HG03460 (cell line): ENCODE results near the gene TRIM71.
"Not testable (repeated sequence)": the region's sequence is repeated elsewhere in the genome, so short reads cannot be mapped to it uniquely, and the experiment has no call there.

Experiments used
- ATAC-seq: cut with Tn5 transposase; IDR thresholded peaks from one replicate; pipeline ENCODE4 v1.9.1; 2021; ENCODE audit not compliant: unreplicated experiment

TRIM71 gene

GRCh38 chr3:32886911-32887310 is 69.1 kb downstream of the TRIM71 start:
- ATAC-seq: no peak

- peak; percentile 93 for ATAC-seq
Measured at GRCh38 chr3:32888739-32889138, 70.9 kb downstream of the TRIM71 start.

GRCh38 chr3:32890420-32891276 is 72.9 kb downstream of the TRIM71 start:
- ATAC-seq: no peak

- ATAC-seq: no peak
Measured at GRCh38 chr3:32891365-32891764, 73.6 kb downstream of the TRIM71 start.

- ATAC-seq: no peak
Measured at GRCh38 chr3:32892625-32893598, 75.1 kb downstream of the TRIM71 start.

GRCh38 chr3:32894977-32895376 is 77.2 kb downstream of the TRIM71 start:
- ATAC-seq: no peak

GRCh38 chr3:32895701-32896100 is 77.9 kb downstream of the TRIM71 start:
- ATAC-seq: no peak

- ATAC-seq: no peak
Measured at GRCh38 chr3:32896143-32896542, 78.3 kb downstream of the TRIM71 start.

GRCh38 chr3:32897001-32897601 is 79.3 kb downstream of the TRIM71 start:
- no peak for ATAC-seq

- ATAC-seq: no peak
Measured at GRCh38 chr3:32897981-32898623, 80.3 kb downstream of the TRIM71 start.

GRCh38 chr3:32899265-32899664 is 81.5 kb downstream of the TRIM71 start:
- ATAC-seq: no peak

- no peak for ATAC-seq
Measured at GRCh38 chr3:32901005-32901932, 83.5 kb downstream of the TRIM71 start.

GRCh38 chr3:32902887-32903371 is 85.1 kb downstream of the TRIM71 start:
- ATAC-seq: not testable (repeated sequence)

GRCh38 chr3:32903953-32904352 is 86.2 kb downstream of the TRIM71 start:
- ATAC-seq: no peak

GRCh38 chr3:32909999-32910398 is 92.2 kb downstream of the TRIM71 start:
- ATAC-seq: no peak

GRCh38 chr3:32910954-32911353 is 93.2 kb downstream of the TRIM71 start:
- no peak for ATAC-seq

- ATAC-seq: no peak
Measured at GRCh38 chr3:32912046-32912445, 94.2 kb downstream of the TRIM71 start.

- ATAC-seq: no peak
Measured at GRCh38 chr3:32913790-32914446, 96.1 kb downstream of the TRIM71 start.

- ATAC-seq: no peak
Measured at GRCh38 chr3:32919920-32920319, 102.1 kb downstream of the TRIM71 start.
